ENCODE measurements around the gene YWHAE. TPM values are rescaled to one million over a fixed set of nuclear protein-coding genes. Genes with fewer than 3 reads are reported as not detected.
"Not testable (repeated sequence)": the region's sequence is repeated elsewhere in the genome, so short reads cannot be mapped to it uniquely, and the experiment has no call there.

The YWHAE gene
- total RNA-seq, 1 donor from 2014 or later = 263 TPM

DNA sequence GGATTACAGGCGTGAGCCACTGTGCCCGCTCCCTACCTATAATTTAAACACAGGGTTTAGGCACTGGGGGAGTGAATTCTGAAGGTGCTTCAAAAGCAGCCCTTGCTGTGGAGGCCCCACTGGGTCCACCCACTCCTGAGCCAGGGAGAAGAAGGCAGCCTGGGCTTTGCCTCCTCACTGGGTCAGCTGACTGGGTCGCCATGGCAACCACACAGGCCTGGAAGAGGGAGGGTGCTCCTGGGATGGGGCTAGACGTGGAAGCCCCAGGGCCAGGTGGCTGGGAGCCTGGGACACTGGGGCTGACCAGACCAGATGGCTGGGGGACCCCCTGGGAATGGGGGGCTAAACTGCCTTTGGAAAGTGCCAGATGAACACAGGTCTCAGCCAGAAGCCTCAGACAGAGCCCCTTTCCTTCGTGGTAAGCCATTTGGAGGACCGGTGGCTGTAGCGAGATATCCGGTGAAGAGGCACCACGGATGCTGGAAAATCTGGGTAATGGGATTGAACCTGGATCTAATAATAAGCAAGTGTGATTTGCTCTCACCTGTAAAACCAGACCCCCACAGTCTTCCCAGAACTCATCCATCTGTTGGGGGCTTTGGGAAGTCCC lies 87.7 kb downstream of the YWHAE start:
- no peak for ATAC-seq (ENCODE audit: low read depth)
- Mint-ChIP-seq H3K27me3 (peaks cover 9% of the 10 kb centered on the region), H3K4me3 (no peak overlapping the region), H3K27ac (no peak overlapping the region), H3K4me1 (no peaks in the 10 kb centered on the region), H3K9me3 (no peaks in the 10 kb centered on the region), H3K36me3 (ENCODE audit: low read depth) (no peaks in the 10 kb centered on the region)
- ChIA-PET POLR2A (no interaction called here), CTCF (no interaction called here)
- DNase-seq = no peak
- TF ChIP-seq, protein P1, sequence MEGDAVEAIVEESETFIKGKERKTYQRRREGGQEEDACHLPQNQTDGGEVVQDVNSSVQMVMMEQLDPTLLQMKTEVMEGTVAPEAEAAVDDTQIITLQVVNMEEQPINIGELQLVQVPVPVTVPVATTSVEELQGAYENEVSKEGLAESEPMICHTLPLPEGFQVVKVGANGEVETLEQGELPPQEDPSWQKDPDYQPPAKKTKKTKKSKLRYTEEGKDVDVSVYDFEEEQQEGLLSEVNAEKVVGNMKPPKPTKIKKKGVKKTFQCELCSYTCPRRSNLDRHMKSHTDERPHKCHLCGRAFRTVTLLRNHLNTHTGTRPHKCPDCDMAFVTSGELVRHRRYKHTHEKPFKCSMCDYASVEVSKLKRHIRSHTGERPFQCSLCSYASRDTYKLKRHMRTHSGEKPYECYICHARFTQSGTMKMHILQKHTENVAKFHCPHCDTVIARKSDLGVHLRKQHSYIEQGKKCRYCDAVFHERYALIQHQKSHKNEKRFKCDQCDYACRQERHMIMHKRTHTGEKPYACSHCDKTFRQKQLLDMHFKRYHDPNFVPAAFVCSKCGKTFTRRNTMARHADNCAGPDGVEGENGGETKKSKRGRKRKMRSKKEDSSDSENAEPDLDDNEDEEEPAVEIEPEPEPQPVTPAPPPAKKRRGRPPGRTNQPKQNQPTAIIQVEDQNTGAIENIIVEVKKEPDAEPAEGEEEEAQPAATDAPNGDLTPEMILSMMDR (IDR thresholded peaks at IDR 0.05) = no peak
- intact Hi-C loops (cut with micrococcal nuclease) = no loop called here

DNA sequence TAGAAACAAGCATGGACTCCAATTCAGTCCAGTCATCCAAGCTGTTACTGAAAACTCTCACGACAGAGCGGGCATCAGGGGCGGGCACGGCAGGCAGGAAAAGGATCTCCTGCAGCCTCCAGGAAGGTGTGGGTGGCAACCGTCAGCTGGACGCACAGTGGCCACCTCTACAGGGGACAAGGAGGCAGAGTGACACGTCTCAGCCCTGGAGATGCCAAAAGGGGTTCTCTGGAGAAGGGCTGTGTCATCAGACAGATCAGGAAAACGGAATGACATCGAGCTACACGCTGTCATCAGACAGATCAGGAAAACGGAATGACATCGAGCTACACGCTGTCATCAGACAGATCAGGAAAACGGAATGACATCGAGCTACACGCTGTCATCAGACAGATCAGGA lies 92.2 kb downstream of the YWHAE start:
- H3K27me3 Mint-ChIP-seq; H3K36me3 Mint-ChIP-seq (ENCODE audit: low read depth); H3K9me3 Mint-ChIP-seq; H3K4me3 Mint-ChIP-seq; CTCF ChIA-PET; DNase-seq; POLR2A ChIA-PET; ATAC-seq (ENCODE audit: low read depth); H3K27ac Mint-ChIP-seq; intact Hi-C loops (cut with micrococcal nuclease); H3K4me1 Mint-ChIP-seq: not testable (repeated sequence)

DNA sequence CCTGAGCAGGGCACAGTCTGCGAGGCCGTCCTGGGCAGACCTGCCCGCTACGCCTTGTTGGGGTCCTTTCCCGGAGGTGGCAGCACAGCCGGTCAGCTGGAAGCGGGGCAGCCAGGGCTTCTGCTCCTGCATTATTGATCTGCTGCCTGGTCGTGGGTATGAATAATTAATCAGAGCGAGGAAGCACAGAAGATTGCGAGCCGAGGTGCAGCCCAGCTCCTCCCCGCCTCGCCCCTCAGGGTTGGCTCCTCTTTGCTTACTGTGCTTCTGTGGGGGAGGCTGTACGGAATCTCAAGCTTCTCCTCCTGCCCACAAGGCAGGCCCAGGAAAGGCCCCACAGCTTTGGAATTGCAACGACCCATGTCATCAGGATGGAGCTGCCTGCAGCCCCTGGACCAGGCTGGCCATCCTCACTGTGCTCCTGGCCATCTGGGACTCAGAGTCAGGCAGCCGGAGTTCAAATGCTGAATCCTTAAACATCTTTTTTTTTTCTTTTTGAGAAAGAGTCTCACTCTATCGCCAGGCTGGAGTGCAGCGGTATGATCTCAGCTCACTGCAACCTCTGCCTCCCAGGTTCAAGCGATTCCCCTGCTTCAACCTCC lies 95.0 kb downstream of the YWHAE start:
- TF ChIP-seq, protein P1 (IDR thresholded peaks at IDR 0.05) = no peak
- Mint-ChIP-seq H3K36me3 (ENCODE audit: low read depth) (no peaks in the 10 kb centered on the region), H3K4me1 (no peaks in the 10 kb centered on the region), H3K27ac (no peak overlapping the region), H3K27me3 (peaks cover 12% of the 10 kb centered on the region), H3K9me3 (no peaks in the 10 kb centered on the region), H3K4me3 (no peak overlapping the region)
- CTCF ChIA-PET = interaction anchor here (0.6 kb wide), 1 partner anchor 983 kb away, joined by 4 read pairs; no protein-coding TSS in a partner anchor
- no peak for ATAC-seq (ENCODE audit: low read depth)
- intact Hi-C loops (cut with micrococcal nuclease) = no loop called here
- POLR2A ChIA-PET = no interaction called here
- no peak for DNase-seq

DNA sequence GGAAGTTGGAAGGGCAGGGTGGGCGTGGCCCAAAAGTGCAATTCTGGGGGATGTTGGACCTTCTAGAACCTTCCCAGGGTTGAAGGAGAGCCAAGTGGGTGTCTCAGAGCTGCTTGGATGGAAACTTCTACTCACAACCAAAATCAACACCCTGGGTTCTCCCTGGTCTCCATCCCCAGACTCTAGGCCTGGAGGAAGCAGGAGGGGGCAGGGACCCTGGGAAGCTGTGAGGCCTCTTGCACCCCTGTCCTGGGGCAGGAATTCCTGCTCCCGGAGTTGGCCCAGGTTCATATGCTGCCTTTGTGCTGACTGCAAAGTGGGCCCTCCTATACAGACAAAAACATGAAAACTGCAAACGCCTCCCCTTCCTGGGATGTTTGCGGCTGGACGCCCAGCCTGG lies 95.5 kb downstream of the YWHAE start:
- Mint-ChIP-seq H3K36me3 (ENCODE audit: low read depth) (no peaks in the 10 kb centered on the region), H3K4me3 (no peak overlapping the region), H3K4me1 (no peaks in the 10 kb centered on the region), H3K27ac (no peak overlapping the region), H3K9me3 (no peaks in the 10 kb centered on the region), H3K27me3 (peaks cover 14% of the 10 kb centered on the region)
- intact Hi-C loops (cut with micrococcal nuclease) = no loop called here
- ATAC-seq (ENCODE audit: low read depth) (no peak), DNase-seq (no peak)
- ChIA-PET CTCF (interaction anchor here (0.6 kb wide), 1 partner anchor 983 kb away, joined by 4 read pairs; no protein-coding TSS in a partner anchor), POLR2A (no interaction called here)
- TF ChIP-seq, protein P1 (IDR thresholded peaks at IDR 0.05) = no peak

DNA sequence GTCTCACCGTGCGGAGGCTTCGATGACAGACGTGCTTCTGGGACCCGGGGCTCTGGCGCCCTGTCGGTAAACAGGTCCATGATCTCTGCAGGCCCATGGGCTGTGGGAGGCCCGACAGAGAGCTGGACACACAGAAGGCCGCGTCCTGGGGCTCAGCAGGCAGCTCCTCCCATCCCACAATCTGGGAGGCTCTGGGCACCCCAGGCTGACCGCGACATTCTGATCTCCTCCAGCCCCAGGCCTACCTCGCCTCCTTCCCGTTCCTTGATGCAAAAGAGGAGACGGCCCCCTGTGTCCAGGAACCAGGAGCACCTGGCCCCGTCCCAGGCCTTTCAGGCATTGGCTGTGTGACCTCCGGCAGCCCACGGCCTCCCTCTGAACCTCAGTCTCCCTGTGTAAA lies 97.3 kb downstream of the YWHAE start:
- H3K27ac Mint-ChIP-seq = no peak overlapping the region
- ChIA-PET POLR2A (no interaction called here), CTCF (no interaction called here)
- ATAC-seq (ENCODE audit: low read depth) = no peak
- peaks cover 2% of the 10 kb centered on the region for H3K4me1 Mint-ChIP-seq
- H3K9me3 Mint-ChIP-seq = no peaks in the 10 kb centered on the region
- DNase-seq = no peak
- TF ChIP-seq, protein P1 (IDR thresholded peaks at IDR 0.05) = no peak
- intact Hi-C loops (cut with micrococcal nuclease) = no loop called here
- H3K36me3 Mint-ChIP-seq (ENCODE audit: low read depth) = no peaks in the 10 kb centered on the region
- H3K27me3 Mint-ChIP-seq = peaks cover 14% of the 10 kb centered on the region
- no peak overlapping the region for H3K4me3 Mint-ChIP-seq

Measured in activated B cell treated with CpG ODN at 0.5 μM for 24 hours (primary cell).